CD4-positive, alpha-beta T cell treated with Interleukin-2 at 100 ng/mL for 4 hours (primary cell): ENCODE results near the gene CARMIL1.

Experiments
- DNase-seq: peaks from one replicate; pipeline ENCODE4 v3.0.0-alpha.2; 2020; ENCODE audit warnings: low spot score

Gene CARMIL1

DNA sequence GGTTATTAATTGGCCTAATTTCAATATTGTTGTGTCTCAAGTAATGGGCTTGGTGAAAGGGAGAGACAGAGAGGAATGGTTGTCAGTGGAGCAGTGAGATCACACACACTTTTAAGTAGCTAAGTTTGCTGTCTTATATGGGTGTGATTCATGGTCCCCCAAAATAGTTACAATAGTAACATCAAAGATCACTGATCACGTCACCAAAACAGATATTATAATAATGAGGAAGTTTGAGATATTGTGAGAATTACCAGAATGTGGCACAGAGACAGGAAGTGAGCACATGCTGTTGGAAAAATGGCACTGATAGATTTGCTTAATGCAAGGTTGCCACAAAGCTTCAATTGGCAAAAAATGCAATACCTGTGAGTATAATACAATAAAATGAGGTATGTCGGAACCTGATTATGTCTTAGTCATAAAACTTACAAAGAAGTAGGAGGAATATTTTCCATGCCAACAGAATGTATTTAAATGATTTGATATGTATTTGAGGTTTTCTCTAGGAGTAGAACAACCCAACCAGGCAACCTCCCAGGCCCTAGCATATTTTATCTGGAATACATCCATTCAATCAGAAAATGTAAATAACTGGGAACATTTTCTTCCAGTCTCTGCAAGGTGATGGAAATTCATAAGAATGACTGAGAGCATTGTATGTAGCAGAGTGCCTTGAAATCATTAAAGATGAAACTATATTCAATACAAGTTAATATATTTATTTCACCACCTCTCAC lies 167.8 kb downstream of the CARMIL1 start:
- no peak for DNase-seq

DNA sequence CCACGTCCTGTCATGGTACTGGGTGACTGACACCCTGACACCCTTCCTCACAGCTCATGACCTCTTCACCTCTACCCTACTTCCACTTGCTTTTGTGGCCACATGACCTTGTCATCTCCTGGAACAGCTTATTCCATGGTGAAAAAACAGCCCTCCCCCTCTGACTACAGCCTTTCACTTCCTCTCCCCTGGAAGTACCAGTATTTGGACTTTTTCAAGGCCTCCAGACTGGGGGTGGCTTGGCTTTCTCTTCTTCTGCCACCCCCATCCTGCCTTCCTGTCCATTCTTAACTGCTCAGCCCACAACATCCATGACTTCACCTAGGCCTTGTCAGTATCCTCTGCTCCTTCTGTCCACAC lies 168.4 kb downstream of the CARMIL1 start:
- DNase-seq, result no peak

DNA sequence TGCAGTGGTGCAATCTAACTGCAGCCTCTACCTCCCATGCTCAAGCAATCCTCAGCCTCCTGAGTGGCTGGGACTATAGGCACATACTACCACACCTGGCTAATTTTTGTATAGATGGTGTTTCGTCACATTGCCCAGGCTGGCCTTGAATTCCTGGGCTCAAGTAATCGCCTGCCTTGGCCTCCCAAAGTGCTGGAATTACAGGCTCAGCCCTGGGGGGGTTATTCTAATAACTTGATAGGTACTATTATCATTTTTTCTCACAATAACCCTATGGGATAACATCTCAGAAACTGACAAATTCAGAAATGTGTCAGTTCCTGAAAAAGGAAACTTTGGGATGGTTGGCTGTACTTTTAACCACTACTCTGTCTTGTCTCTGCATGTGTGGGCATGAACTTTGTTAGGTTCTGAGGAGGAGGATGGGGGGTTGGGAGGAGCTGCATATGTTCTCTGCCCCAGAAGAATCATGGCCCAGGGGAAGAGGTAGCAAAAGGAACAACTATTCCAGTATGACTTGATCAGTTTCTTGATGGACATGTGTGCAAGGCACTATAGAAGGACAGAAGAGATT lies 169.9 kb downstream of the CARMIL1 start:
- DNase-seq, result no peak

DNA sequence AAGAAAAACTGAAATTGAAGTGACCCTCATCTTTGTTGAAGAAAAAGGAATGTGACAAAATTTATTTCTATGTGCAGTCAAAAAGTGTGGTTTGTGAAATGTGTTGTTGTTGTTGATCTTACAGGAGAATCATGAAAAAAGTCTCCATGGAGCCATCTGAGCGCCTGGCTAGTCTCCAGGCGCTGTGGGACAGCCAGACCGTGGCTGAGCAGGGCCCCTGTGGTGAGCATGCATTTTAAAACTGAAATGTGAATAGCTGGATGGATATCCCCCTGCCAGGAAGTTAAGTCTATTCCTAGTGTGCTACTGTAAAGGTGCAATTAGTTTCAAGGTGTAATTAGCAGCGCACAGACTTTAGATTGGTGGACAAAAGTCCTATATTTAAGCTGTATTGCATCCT lies 170.6 kb downstream of the CARMIL1 start:
- DNase-seq, result no peak

DNA sequence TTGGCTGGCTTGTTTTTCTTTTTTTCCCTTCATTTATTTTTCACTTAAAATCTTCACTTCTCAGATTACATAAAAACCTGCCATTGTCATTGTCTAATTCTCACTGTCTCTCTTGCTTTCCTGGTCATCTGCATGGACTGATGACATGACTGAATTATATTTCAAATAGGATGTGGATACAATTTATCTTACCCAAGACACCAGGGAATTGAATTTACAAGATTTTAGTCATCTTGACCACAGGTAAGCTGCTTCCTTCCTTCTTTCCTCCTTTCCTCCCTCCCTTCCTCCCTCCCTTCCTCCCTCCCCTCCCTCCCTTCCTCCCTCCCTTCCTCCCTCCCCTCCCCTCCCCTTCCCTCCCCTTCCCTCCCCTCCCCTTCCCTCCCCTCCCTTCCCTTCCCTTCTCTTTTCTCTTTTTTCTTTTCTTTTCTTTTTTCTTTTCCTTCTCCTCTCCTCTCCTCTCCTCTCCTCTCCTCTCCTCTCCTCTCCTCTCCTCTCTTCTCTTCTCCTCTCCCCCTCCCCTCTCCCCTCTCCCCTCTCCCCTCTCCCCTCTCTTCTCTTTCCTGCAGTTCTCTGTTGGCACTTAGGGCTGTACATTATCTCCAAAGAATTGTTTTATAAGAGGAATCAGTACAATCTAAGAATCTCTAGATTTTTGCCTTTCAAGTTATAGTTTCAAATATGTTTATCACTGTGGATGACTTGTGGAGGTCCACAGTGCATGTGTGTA lies 171.5 kb downstream of the CARMIL1 start:
- DNase-seq, result no peak

DNA sequence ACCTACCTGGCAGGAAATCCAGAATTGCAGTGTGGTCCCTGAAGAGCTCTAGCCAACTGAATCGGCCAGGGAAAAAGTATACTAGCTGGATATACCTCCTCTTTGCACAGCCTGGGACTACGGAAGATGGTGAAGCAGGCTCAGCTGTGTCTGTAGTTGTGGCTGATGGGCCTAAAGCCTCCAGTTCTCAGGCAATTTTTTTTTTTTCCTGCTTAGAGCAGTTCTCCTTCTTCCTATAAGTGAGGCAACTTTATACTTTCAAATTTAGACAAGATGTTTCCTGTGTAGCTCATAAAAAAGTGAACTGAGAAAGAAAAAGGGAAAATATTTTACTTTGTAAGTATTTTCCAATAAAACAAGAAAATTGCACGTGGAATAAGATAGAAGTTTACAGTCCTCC lies 172.9 kb downstream of the CARMIL1 start:
- no peak for DNase-seq

DNA sequence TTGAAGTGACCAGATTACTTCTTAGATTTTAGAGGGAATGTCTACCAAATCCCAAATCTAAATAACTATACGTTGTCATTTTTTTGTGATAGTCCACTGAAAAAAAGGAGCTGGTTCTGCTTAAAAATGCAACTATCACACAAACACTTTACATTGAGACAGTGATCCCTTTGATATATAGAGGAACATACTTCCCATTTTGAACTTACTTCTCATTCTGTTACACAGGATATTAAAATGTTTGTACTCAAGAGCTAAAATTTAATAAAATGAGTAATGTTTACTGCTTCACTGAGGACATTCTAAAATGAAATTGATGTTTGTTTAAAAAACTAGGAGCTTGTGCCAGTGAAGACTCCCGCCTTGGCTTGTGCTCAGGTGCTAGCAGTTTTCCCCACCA lies 174.1 kb downstream of the CARMIL1 start:
- no peak for DNase-seq

DNA sequence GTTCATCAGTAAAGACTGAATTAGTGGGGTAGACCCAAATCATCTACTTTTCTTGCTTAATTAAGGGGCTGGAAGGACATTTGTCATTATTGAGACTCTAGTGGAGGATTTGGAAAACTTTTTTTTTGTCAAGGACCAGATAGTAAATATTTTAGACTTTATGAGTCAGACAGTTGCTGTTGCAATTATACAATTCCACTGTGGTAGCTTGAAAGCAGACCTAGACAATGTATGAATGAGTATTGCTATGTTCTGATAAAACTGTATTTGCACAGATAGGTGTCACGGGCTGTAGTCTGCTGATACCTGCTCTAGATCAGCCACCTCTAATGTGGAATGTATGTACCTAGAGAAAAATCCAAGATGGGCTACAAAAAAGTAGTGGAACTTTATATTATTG lies 175.0 kb downstream of the CARMIL1 start:
- DNase-seq, result no peak

DNA sequence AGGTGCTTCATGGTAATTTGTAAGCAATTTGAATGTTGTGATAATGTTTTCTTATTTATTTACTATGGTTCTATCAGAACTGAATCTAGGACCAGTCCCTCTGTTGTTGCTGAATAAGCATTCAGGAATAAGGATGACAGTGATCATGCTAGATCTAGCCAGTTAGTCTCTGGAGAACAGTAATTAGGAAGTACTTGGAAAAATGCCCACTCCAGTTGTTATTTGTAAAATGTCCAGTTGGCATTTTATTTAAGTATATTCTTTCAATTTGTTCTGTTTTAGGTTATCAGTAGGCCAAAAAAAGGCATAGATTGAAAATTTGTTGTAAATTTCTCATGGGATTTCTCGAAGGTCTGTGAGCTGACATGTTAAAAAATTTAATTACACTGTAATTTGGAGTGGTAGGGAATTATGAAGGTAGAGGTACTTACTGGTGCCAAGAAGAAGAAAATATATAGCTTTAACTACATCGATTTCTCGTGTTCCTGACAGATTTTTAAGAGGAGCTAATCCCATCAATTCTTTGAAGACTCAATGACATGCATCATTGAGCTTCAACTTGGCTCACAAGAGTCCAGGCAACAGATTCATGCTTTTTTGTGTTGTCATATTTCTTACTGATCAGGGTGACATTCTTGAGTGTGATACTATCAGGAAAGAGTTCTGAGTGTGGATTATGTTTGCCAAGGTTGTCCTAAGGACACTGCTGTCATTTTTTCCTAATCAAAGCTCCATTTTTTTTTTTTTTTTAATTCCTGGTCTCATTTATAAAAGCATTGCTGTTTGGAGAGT lies 177.3 kb downstream of the CARMIL1 start:
- no peak for DNase-seq

DNA sequence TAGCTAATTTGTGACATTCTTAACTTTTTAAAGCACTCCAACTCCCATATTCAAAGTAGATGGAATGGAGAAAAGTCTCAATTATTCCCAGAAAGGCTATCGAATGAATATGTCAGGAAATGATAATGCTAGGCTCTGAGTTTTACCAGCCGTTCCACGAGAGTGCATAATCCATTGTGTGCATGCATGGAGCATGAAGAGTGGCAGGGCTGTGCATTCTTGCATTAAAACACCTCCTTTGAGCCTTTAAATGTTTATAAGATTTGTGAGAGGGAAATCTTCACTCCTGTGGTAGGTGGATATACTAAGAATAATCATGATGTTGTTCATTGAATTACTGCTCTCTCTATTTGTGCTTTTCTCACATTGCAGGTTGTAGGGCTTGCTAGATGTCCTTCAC lies 178.3 kb downstream of the CARMIL1 start:
- no peak for DNase-seq

DNA sequence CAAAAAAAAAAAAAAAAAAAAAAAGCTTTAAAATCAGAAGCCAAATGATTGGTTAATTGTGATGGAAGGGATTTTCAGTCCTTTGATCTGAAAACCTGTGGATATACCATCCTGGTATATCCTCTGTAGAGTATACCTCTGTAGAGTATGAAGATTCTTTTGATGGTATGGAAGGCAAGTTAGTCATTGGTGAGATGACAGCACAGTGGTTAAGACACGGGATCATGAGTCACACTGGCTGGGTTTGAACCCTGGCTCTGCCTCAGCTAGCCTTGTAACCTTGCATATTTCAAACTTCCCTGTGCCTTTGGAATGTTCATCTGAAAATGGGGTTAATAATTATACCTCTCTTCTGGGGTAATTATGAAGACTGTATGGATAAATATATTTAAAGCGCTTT lies 179.3 kb downstream of the CARMIL1 start:
- no peak for DNase-seq

DNA sequence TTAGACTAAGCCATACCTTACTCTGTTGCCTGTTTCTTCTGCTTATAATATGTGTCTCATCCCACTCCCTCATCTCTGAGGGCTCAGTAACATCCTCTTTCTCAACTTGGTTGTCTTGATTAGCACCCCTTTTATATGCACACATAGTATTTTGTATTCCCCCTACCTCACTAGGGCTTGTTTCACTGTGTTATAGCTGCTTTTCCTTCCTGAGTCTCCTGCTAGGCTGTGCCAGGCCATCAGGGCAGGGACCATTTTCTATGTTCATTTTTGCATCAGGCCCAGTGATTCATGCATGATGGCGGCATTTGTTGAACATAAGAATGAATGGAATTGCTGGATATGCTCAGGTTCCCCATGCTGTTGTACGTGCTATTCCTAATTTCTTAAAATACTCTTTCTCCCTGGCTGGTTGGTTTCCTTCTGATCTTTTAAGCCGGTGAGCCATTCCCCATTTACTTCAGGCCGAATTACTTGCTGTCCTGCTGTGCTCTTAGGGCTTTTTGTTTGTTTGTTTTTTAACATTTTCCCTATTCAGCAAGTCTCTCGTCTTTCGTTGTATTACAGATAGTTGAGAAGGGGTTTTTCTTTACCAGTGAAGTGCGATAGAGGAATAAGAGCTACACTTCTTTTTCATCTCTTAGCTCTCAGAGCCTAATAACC lies 183.2 kb downstream of the CARMIL1 start:
- DNase-seq, result no peak

DNA sequence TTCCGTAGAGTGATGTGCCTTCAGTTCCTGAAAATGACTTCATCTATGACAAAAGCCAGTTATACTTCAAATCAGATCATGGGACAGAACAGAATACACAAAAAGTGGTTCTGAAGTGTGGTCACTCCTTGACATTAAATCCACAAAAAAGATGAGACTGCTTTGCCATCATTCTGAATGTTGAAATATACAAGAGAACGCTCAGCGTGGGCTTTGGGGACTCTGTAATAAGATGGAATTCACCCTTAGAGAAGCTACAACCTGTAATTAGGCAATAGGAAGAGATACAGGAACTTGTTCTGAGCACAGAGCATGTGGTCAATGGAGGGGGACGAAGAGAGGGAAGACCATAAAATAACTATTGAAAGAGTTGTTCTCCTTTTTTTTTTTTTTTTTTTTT lies 184.3 kb downstream of the CARMIL1 start:
- no peak for DNase-seq

DNA sequence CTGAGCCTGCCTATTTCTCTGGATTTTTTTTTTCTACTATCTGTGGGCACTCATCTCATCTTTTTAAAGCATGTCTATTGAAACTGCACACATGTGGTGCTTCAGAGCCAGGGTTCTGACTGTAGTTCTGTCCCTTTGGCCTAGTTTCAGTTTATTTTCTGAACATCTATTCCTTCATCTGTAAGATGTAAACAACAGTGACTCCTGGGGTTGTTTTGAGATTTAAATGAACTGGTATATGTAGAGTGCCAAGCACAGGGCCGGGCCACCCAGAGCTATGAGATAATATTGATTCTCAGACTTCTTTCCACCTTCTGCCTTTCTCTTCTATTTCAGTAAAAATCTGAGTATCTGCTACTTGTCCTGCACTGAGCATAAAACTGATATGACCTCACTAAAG lies 185.1 kb downstream of the CARMIL1 start:
- DNase-seq, result no peak

DNA sequence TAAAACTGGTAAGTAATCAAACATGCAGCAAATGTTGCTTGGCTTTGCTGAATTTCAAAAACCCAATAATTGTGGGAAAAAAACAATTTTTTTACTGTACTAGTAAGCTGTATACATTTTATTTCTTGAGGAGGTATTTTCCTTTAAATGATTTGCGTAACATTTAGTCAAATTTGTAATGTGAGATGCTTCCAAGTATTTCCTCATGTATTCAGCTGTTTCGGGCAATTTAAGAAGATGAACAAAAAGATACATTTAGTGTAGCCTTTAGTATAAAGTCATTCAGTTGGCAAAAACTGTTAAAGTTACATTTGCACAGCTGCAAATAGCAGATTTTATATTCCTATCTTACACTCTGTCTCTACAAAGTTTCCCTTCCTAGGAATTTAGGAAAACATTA lies 186.8 kb downstream of the CARMIL1 start:
- no peak for DNase-seq

DNA sequence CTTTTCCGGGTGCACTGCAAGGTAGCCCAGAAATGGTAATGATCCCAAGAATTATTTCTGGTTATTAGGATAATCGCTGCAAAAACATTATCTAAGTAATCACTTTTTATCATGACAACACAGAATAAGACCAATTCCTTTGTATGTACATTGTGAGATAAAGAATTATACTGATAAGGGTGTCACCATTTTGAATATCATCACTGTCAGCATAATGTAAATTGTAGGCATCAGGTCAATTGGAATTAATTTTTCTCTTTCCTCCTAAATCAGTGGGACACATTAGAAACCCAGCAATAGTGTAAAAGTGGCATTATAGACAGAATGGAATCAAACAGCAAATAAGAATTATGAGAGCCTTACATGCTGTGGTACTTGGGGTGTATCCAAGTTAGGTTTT lies 189.7 kb downstream of the CARMIL1 start:
- no peak for DNase-seq

DNA sequence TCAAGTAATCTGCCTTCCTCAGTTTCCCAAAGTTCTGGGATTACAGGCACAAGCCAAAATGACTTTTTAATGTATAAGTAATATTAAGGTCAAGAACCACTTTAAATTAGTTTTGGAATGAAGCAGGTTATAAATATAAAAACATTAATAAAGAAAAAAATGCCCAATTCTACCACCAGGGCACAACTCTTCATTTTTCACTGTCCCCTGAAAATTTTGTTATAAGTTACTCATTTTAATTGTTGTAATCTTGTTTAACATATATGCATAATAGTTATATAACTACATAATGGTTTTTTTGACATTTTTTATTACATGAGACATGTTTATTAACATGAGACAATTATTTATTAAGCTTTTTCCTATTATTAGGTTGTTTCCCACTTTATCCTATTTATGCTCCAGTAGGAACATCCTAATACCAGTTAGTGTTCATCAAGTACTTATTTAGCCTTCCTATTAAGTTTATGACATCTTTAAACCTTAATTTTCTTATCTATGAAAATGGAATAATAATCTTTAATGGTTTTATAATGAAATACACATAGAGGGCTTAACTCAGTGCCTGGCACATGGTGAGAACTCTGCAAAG lies 190.7 kb downstream of the CARMIL1 start:
- DNase-seq, result no peak

DNA sequence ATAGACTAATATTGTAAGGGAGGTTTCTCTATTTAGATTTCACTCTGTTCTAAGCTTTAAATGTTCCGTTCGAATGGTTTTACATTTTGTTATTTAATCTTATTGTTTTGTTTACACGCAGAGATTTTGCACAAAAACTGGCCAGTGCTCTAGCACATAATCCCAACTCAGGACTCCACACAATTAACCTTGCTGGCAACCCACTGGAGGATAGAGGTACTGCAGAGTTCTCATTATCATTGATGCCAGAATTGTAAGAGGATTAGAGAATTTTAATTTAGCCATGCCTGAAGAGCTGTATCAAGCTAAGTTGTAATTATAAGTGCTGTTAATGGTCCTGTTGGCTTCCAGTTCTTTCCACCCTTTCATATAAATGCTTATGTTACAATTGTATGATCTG lies 193.1 kb downstream of the CARMIL1 start:
- no peak for DNase-seq

DNA sequence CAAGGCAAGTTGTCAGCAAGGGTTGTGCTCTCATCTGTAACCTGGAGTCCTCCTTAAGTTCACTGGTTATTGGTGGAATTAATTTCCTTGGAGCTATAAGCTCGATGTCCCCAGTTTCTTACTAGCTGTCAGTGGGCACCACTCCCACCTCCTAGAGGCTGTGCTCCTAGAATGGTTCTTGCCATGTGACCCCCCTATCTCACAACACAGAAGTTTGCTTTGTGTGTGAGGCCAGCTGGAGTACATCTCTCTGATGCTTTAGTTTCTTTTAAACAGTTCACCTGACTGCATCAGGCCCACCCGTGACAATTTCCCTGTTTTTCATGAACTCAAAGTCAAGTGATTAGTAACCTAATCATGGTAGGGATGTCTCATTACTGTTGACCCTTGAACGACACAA lies 193.7 kb downstream of the CARMIL1 start:
- no peak for DNase-seq

DNA sequence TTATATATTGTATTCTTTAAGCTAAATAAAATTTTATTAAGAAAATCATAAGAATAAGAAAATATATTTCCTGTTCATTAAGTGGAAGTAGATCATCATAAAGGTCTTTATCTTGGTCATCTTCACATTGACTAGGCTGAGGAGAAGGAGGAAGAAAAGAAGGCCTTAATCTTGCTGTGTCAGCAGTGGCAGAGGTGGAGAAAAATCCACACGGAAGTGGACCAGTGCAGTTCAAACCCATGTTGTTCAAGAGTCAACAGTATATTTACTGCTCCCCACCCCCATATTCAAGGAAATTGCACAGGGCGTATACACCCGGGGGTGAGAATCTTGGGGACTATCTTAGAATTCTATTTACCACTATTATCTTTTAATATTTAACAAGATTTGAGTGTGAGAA lies 194.3 kb downstream of the CARMIL1 start:
- DNase-seq, result no peak

DNA sequence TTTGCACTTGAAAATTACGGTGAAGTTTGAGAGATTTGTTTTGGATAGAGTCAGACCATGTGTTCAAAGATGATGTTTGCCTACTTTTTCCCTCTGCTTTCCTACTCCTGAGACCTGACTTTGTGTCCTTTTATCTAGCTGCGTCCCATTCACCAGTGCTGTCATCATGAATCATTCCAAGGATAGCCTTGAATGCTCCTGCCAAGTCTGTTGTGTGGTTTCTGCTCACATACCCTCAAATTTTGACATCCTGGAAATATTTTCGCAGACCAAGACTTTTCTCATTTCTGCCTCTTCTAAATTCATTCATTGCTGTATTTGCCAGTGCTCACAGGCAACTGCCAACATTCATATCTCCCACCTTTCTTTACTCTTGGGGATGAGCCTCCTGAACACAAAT lies 197.0 kb downstream of the CARMIL1 start:
- DNase-seq, result no peak
